NCI-H1694 treated with DMSO at 0.1 percent for 48 hours (cell line): Measurements from ENCODE around the gene SHISA7.
A peak's percentile ranks its signal among the peaks of the same experiment; 100 is the strongest.

ENCODE experiments used
- DNase-seq: peaks from one replicate; lab custom pipeline; 2025; lab: John Stamatoyannopoulos, UW

SHISA7 gene

GRCh38 chr19:55443045-55443823, at the start of gene SHISA7:
TSS of gene SHISA7 (minus strand) at chr19:55443300. CDS start at chr19:55442863, 437 bp downstream.
- DNase-seq, result peak; percentile 19

- DNase-seq, result no peak
Measured at GRCh38 chr19:55492362-55492944, 49.4 kb upstream of the SHISA7 start.

- no peak for DNase-seq
Measured at GRCh38 chr19:55491546-55492360, 48.7 kb upstream of the SHISA7 start.

- no peak for DNase-seq
Measured at GRCh38 chr19:55490478-55491432, 47.7 kb upstream of the SHISA7 start.

- DNase-seq, result no peak
Measured at GRCh38 chr19:55489711-55490477, 46.8 kb upstream of the SHISA7 start.

- DNase-seq, result no peak
Measured at GRCh38 chr19:55488986-55489710, 46.0 kb upstream of the SHISA7 start.

GRCh38 chr19:55487924-55488687, 45.0 kb upstream of the SHISA7 start, which contains the start of gene SSC5D:
TSS of gene SSC5D (plus strand) at chr19:55488436. CDS start at chr19:55488590, 154 bp downstream.
- DNase-seq, result no peak

GRCh38 chr19:55486971-55487923, 44.1 kb upstream of the SHISA7 start:
- no peak for DNase-seq

- DNase-seq, result no peak
Measured at GRCh38 chr19:55486043-55486970, 43.2 kb upstream of the SHISA7 start.

GRCh38 chr19:55485439-55486011, 42.4 kb upstream of the SHISA7 start:
- no peak for DNase-seq

- peak; percentile 43 for DNase-seq
Measured at GRCh38 chr19:55484593-55485438, 41.7 kb upstream of the SHISA7 start, which contains the start of gene NAT14. TSS of gene NAT14 (plus strand) at chr19:55485188. CDS start at chr19:55485709, 521 bp downstream.

- DNase-seq, result no peak
Measured at GRCh38 chr19:55483706-55484592, 40.8 kb upstream of the SHISA7 start.

GRCh38 chr19:55482967-55483705, 40.0 kb upstream of the SHISA7 start:
- DNase-seq, result no peak
